NCI-H1436 (cell line): ENCODE results near the gene ATXN7L1.
A peak's percentile ranks its signal among the peaks of the same experiment; 100 is the strongest.

ENCODE experiments used
- DNase-seq: peaks from one replicate; lab custom pipeline; 2025; lab: John Stamatoyannopoulos, UW

Gene ATXN7L1

DNA sequence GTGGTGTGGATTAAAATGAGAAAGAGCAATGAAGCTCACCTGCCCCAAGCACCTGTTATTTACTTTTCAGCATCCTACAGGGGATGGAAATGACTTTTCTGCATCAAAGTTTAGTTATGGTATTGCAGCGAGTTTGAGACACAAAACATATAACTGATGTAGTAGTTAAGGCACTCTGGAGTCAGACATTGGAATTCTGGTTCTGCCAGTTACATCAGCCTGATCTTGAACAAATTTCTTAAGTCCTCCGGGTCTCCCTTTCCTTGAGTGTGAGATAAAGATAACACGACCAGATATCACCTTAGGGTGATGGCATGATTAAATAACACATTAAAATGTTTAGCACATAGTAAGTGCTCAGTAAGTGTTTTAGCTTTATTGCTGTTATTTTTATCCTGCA, 97.4 kb downstream of the ATXN7L1 start:
- no peak for DNase-seq

- DNase-seq, result no peak
Observed at GRCh38 chr7:105776986-105777910, 99.2 kb downstream of the ATXN7L1 start.

- DNase-seq, result no peak
Observed at GRCh38 chr7:105776068-105776790, 100.2 kb downstream of the ATXN7L1 start.

DNA sequence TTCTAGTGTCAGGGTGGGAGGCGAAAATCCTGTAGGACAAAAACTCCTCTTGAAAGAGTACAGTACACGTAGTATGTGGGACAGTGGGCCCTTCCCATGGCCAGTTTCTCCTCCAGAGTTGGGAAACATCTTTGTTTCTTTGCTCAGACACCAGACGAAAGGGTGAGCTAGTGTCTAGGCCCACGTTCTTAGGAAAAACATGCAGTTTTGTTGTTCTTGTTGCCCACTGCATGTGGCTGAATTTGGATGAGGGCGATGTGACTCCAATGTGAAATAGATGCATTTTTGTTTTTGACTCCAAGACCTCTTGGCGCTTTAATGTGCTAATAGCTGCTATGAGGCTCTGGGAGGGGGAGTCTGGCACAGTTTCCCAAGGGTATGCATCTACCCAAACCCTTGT, 100.8 kb downstream of the ATXN7L1 start:
- DNase-seq, result no peak

DNA sequence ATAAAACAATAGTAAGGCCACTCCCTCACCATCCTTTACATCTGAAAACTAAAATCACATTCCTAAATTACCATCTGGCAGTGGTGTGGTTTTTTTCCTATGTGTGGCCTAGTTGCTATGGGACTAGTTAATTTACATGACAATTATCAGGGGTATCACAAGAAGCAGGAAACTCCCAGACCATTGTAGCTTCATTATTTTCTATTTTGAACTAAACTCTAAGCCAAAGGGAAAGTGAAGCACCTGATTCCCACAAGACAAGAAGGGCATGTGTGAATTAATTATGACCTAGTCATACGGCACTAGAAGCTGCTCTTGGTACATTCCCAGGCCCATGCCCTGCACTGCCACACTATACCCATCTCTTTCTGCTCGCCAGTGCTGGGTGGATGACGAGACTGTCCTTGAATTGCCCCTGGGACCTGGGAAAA, 103.4 kb downstream of the ATXN7L1 start:
- DNase-seq, result peak; percentile 28

DNA sequence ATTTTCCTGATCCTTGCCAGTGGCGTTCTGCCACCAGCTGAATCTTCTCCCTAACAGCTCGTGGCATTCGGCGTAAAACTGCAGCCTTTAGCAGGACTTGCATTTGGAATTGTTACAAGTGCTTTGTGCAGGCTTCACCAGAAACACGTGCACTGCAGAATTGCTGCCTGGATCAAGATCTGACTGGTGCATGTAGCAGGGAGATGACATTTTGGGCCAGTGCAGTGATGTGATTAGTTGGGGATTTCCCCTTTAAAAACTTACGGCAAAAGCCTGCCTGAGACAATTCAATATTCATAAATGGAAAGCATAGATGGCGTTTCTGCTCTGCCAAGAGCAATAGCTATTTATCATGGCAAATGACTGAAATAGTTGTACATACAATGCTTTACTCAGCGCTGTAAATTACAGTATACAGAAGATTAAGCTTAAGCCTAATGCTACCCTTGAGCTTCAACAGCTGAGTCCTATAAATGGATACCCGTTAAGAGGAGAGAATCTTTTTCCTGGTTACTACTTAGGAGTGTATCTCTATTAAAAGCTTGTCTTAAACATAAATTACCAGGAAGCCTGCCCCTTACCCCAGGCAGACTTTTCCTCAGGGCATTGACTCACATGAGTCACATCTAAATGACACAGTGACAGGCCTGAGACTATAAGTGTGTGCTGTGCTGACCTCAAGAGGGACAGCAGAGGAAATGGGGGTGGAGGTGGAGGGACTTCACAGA, 106.3 kb downstream of the ATXN7L1 start:
- DNase-seq, result no peak

GRCh38 chr7:105768898-105769507, 107.4 kb downstream of the ATXN7L1 start:
- no peak for DNase-seq

- no peak for DNase-seq
Observed at GRCh38 chr7:105768117-105768516, 108.3 kb downstream of the ATXN7L1 start.

DNA sequence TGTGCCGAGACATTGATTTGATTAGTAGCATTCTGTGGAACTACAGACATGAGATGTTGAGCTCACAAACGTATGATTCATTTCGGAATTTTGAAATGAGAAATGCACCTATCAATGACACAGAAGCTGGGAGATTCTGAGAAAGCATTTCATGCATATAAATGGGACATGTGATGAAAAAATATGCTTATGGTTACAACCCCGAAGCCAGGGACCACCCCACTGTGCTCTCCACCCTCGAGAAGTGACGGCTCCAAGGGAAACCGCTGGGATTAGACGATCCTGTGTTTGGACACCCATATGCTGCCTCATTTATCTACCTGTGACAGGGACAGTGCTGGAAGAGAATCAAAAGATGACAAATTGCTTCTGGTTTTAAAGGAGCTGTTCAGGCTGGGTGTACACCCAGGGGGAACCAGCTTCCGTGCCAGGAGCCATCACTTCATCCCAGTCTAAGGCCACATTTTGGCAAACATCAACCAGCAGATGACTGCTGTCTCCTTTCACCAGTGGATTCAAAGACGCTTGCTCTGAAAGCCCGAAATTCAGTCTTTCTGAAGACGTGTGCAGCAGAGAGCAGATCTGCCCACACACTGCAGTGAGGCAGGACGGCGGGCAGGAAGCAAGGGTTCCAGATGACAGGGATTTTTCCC, 109.9 kb downstream of the ATXN7L1 start:
- DNase-seq, result no peak

DNA sequence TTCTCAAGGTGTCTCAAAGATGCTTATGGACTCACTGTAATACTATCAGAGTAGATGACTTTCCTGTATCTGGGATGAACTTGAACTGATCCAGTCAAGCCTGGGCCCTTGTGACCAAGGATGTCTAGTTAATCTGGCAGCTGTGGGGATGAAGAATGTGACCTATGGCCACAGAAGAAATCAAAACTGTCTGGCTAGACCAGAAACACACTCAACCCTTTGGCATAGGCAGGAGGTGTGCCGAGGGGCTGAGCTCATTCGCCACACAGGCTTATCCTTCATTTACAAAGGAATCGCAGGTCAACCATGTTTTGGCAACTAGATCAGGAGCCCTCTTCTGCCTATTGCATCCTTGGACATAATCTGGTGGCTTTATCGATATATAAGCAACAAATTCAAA, 110.6 kb downstream of the ATXN7L1 start:
- DNase-seq, result no peak

DNA sequence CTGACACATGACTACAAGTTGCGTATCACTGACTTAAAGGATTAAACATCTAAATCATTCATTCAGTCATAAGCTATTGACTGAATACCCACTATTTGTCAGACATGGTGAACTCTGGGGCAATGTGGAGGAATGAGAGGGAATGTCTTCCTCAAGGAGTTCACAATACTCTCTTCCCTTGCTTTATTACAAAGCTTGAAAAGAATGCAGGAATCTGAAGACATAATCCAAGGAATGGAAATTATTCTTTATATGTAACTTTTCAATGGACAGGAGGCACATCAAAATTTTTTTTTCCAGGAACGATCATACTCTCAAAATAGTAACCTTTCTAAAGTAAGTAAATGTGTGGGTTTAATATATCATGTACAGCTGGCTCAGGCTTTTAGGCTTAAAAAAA, 111.9 kb downstream of the ATXN7L1 start:
- DNase-seq, result no peak

GRCh38 chr7:105760551-105761447, 115.6 kb downstream of the ATXN7L1 start:
- DNase-seq, result no peak

- DNase-seq, result no peak
Observed at GRCh38 chr7:105759670-105760550, 116.5 kb downstream of the ATXN7L1 start.

DNA sequence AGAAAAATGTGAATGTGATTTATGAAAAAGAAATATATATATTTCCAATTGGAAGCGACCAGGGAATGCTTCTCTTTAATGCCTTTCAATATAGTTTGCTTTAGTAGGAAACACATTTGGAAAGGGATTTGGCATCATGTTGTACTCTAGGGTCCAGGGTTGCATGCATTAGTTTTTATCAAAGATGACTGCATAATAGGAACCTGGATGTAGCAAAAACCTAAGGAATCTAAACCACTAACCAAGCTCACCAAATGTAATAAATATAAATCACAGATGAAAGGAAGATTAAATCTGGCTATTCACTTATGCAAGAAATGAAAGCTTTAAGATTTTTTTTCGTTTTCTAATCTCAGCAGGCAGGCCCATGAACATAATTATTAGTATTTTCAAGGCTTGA, 120.0 kb downstream of the ATXN7L1 start:
- no peak for DNase-seq

GRCh38 chr7:105752671-105753275, 123.6 kb downstream of the ATXN7L1 start:
- DNase-seq, result no peak

GRCh38 chr7:105751054-105751453, 125.3 kb downstream of the ATXN7L1 start:
- no peak for DNase-seq

GRCh38 chr7:105748701-105749100, 127.7 kb downstream of the ATXN7L1 start:
- no peak for DNase-seq

DNA sequence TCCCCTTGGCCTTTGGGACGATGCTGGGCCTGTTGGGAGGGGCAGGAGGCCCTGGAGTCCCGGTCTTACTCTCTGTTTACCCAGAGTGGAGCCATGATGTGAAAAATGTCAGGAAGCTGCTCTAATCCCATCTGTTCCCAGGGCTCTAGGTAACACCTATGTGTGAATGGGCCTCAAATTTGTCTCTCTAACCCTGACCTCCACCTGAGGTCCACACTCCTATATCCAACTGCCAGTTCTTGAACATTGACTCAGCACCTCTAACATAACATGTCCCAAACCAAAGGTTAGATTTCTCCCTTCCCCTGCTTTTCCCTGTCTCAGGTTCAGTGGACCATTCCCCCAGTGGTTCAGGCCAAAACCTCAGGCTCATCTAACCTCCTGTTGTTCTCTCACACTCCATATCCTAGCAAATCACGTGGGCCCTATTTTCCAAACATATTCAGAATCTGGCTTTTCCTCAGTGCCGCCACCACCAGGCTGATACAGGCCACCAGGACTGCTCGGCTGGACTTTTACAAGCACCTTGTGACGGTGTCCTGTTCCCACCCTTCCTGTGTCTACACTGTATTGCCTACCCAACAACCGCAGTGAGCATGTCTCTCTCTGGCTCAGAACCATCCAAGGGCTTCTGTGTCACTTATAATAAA, 130.6 kb downstream of the ATXN7L1 start:
- no peak for DNase-seq

- DNase-seq, result no peak
Observed at GRCh38 chr7:105744258-105744657, 132.1 kb downstream of the ATXN7L1 start.
